Endothelial cell of coronary artery (primary cell): ENCODE data around the gene ZNF486. TPM values are rescaled to one million over a fixed set of nuclear protein-coding genes. Genes with fewer than 3 reads are reported as not detected.

Experiments used
- total RNA-seq: library from RNA; depleted of rRNA; stranded (reverse); fragments of >200 nt; gene quantifications from 2 replicates; pipeline ENCODE4 v1.2.3, GENCODE V29; 2014

Gene ZNF486
- total RNA-seq: 2.0 and 5.7 TPM in 2 replicates

GRCh38 chr19:20167020-20167644, at the start of gene ZNF486:
TSS of gene ZNF486 (plus strand) at chr19:20167214. CDS start at chr19:20167331, 117 bp downstream.

Other genes starting within 250 kb of the ZNF486 start
- 0.54 and 2.0 TPM in 2 replicates for gene ZNF682, start 127.7 kb upstream of the ZNF486 start, total RNA-seq
- 0.94 TPM in 1 of 2 replicates, not detected in the other for gene ZNF90, start 89.2 kb upstream of the ZNF486 start, total RNA-seq